MM.1S (cell line): ENCODE measurements around the gene NINL.

Experiments used
- EZH2 ChIP-seq: fragments of 300-600 bp; sonication (generic); optimal IDR thresholded peaks from 2 replicates; pipeline ENCODE3; 2017; ENCODE audit warnings: low read depth, mild to moderate bottlenecking, antibody characterized with exemption, low read length, mixed read lengths
- TF ChIP-seq, protein P1 (sequence below): fragments of 300-600 bp; sonication (generic); IDR thresholded peaks from 2 replicates; pipeline ENCODE4 v1.5.1; 2016; ENCODE audit warnings: antibody characterized with exemption, low read length, mixed read lengths

DNA sequence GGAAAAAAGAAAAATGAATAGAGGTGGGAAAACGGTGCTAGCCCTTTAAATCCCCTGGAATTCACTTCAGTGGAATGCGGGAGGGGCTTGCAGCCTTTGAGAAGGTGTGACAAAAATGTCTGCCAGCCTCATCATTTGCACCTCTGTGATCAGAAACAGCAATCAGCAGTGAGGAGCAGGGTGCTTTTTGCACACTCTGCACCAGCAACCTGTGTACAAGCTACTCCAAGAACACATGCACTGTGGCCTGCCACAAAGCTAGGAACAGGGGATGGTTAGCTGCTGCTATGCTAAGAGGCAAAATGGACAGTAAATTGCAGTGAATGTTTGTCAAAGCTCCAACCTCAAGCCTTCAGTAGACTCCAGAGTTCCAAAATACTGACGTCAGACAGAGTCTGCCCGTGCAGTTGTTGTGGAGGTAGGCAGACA lies 148.2 kb downstream of the NINL start:
- TF ChIP-seq, protein P1, sequence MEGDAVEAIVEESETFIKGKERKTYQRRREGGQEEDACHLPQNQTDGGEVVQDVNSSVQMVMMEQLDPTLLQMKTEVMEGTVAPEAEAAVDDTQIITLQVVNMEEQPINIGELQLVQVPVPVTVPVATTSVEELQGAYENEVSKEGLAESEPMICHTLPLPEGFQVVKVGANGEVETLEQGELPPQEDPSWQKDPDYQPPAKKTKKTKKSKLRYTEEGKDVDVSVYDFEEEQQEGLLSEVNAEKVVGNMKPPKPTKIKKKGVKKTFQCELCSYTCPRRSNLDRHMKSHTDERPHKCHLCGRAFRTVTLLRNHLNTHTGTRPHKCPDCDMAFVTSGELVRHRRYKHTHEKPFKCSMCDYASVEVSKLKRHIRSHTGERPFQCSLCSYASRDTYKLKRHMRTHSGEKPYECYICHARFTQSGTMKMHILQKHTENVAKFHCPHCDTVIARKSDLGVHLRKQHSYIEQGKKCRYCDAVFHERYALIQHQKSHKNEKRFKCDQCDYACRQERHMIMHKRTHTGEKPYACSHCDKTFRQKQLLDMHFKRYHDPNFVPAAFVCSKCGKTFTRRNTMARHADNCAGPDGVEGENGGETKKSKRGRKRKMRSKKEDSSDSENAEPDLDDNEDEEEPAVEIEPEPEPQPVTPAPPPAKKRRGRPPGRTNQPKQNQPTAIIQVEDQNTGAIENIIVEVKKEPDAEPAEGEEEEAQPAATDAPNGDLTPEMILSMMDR: no peak
- no peak for TF ChIP-seq EZH2
